Measurements from ENCODE around the gene NDUFB7.
A peak's percentile ranks its signal among the peaks of the same experiment; 100 is the strongest.
"Not testable (repeated sequence)": the region's sequence is repeated elsewhere in the genome, so short reads cannot be mapped to it uniquely, and the experiment has no call there.

Gene NDUFB7

DNA sequence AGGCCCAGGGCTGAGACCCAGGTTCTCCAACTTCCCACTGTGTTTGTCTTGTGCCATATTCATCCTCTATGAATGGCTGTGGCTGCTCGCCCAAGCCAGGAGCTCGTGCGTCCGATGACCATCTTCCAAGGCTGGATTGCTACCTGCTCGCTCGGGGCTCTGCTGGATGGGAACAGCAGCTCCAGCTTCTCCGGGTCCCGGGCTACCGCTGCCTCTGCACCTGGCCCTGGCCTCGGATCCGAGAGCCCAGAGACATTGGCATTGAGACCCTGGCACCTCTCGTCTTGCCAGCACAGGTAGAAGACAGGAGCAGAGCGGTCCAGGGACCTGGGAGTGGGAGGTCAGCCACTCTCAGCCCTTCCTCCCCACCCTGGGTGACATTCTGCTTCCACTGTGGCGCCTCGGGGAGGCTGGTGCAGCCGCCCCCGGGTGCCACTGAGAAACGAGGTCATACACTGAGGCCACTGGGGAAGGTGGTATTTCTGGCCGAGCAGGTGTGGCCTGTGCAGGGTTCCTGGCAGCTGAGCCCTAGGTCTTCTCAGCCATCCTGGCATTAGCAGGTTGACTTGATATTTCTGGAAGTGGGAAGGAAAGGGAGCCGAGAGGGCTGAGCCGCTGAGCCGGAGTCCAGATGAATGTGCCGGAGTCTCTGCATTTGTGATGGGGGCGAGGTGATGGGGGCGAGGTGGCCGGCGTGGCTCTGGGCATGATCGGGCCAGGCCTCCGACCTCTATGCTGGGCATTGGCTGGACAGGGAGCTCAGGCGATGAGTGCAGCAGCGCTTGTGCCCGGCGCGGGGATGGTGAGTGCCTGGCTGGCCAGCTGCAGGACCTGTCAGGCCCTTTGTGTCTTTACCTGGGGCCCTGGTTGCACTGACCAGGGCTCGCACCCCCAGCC is 18.6 kb downstream of the NDUFB7 start:
- DNase-seq (ENCODE audit: low read depth) = no peak

- DNase-seq (ENCODE audit: low read depth) = not testable (repeated sequence)
Observed at GRCh38 chr19:14552006-14552360, 19.9 kb downstream of the NDUFB7 start.

- not testable (repeated sequence) for DNase-seq (ENCODE audit: low read depth)
Observed at GRCh38 chr19:14551134-14552005, 20.5 kb downstream of the NDUFB7 start.

DNA sequence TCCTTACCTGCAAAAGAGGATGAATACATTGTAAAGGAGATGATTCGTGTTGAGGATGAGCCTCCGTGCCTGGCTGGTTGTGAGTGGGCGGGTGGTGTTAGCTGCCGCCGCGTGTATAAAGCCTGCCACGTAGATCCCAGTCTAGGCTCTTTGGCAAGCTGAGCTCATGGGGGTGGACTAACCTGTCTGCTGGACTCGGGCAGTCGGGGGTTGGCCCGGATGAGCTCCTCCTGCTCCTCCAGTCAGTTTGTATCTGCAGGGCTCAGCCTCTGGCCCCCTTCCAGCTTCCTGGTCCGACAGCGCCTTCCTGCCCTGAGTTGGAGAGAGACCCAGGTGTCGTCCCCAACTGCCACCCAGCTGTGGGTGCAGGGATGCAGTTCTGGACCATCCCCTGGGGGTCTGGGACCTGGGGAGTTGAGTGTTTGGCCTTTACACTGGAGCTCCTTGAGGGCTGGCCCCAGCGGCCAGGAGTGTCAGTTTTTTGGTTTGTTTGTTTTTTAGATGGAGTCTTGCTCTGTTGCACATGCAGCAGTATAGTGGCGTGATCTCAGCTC is 21.6 kb downstream of the NDUFB7 start:
- DNase-seq (ENCODE audit: low read depth) = no peak

DNA sequence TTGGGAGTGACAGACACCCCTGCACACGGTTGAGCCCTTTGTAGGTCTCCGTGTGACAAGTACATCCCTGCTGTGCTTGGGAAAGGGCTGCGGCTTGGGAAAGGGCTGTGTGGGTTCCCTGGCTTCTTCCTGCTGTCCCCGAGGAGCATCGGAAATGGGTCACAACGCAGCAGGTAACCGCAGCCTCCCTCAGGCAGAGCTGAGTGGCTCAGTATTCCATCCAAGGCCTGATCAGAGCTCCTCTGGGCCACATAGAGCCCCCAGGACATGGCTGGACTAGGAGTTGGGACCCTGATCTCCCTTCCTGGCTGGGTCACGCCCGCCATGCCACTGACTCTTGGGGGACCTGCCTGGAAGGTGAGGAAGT is 26.2 kb downstream of the NDUFB7 start:
- no peak for DNase-seq (ENCODE audit: low read depth)

GRCh38 chr19:14544977-14545715 is 26.7 kb downstream of the NDUFB7 start:
- no peak for DNase-seq (ENCODE audit: low read depth)

- DNase-seq (ENCODE audit: low read depth) = no peak
Observed at GRCh38 chr19:14544047-14544446, 27.8 kb downstream of the NDUFB7 start.

DNA sequence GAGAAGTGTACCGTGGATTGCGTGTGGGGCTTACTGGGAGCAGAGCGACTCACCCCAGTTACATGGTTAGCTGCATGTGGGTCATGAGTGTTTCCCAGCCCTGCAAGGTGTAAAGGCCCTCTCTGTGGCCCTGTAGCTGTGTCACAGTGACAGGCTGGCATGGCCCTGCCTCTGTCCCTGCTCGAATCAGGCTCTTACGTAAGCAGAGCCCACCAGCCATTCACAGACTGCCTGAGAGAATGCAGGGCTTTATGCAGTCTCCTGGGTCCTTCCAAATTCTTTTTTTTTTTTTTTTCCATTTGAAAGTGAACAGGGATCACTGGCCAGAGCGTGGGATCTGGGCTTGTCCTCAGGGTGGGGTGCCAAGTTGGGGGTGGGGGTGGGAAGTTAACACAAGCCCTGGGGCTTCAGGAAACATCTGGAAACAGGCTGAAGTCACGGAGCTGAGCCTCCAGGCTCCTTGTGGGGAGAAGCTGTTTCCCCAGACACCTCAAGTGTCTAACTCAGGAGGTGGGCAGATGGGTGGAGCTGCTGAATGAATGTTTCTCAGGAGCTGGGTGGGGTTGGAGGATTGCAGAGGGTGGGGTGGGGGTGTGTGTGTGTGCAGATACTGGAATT is 29.0 kb downstream of the NDUFB7 start:
- no peak for DNase-seq (ENCODE audit: low read depth)

- not testable (repeated sequence) for DNase-seq (ENCODE audit: low read depth)
Observed at GRCh38 chr19:14541979-14542378, 29.9 kb downstream of the NDUFB7 start.

- DNase-seq (ENCODE audit: low read depth) = no peak
Observed at GRCh38 chr19:14540741-14541525, 30.9 kb downstream of the NDUFB7 start.

GRCh38 chr19:14536926-14537692 is 34.8 kb downstream of the NDUFB7 start:
- DNase-seq (ENCODE audit: low read depth) = no peak

- no peak for DNase-seq (ENCODE audit: low read depth)
Observed at GRCh38 chr19:14533450-14533849, 38.4 kb downstream of the NDUFB7 start.

DNA sequence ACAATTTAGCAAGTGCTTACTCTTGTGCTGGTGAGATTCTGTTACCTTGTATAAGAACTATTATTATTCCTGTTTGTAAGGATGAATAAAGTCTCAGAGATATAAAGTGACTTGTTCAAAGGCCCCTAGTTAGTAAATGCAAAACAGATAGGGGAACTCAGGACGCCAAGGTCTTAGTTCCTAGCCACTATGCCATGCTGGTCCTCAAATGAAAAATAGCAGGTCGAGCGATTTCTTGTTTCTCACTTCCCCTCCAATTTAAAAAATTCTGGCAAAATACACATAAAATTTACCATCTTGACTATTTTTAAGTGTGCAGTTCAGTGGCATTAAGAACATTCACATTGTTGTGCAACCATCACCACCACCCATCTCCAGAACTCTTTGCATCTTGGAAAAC is 41.4 kb downstream of the NDUFB7 start:
- DNase-seq (ENCODE audit: low read depth) = no peak

DNA sequence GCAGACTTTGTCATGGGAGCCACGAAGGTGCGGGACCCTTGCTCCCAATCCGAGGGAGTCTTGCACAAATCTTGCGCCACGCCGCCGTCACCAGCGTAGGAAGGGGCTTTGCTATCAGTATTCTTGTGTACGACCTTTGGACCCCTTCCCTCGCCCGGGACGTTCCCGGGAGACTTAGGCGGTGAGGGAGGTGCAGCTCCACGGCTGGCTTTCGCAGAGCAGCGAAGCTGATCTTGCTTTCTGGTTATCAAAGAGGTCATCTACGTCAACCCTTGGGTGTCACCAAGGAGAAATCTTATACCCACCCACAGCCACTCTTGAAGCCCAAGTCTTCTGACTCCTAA is 41.9 kb downstream of the NDUFB7 start:
- DNase-seq (ENCODE audit: low read depth) = no peak

DNA sequence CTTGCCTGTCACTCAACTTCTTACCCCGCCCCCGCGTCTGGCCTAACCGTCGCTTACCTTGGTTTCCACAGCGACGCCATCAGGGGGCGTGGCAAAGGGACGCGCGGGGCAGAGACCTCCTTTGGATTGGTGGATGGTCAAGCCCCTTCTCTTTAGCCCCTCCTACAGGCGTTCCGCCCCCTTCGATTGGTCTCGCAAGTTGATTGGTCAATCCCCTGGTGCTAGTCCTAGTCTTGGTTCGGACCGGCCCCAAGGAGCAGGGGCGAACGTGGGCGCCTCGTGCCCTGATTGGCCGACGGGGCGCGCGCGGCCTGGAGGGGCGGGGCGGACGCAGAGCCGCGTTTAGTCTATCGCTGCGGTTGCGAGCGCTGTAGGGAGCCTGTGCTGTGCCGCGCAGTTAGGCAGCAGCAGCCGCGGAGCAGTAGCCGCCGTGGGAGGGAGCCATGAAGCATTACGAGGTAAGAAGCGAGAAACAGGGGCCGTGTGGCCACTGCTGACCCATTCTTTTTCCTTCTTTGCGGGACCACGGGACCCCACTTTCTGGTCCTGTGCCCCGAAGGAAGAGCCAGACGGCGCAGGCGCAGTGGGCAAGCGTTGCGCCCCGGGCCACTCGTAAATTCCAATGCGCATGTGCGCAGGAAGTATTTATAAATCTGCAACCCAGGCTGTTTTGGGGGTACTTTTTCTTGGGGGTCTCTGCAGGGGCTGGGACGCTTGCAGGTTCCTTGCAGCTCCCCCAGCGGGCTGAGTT is 42.4 kb downstream of the NDUFB7 start, which contains the start of gene TECR:
TECR (plus strand) TSS at position 341 of the 751 bp plus-strand sequence; CDS start at position 444, 103 bp downstream.
- DNase-seq (ENCODE audit: low read depth) = peak; percentile 100

DNA sequence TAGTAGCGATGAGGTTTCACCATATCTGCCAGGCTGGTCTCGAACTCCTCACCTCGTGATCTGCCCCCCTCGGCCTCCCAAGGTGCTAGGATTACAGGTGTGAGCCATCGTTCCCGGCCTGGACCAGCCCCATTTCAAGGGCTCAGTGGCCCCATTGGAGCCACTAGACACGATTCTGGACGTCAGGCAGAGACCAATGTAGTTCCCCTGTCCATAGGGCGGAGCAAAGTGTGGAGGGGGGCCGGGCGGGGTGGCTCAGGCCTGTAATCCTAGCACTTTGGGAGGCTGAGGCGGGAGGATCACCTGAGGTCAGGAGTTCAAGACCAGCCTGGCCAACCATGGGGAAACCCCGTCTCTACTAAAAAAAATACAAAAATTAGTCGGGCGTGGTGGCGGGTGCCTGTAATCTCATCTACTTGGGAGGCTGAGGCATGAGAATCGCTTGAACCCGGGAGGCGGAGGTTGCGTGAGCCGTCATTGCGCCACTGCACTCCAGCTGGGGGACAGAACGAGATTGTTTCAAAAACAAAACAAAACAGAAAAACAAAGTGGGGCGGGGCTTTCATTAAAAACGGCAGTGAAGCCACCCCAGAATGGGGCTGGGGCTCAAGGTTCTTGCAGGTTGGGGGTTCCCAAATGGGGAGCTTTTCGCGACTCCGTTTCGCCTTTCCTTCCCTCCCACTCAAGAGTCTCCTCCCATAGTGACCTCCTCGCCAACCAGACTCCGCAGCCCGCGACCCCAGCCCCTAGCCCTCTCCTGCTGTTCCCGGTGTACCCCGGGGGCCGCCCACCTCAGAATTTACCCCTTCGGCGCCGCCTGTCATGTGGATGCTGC is 43.2 kb downstream of the NDUFB7 start:
- no peak for DNase-seq (ENCODE audit: low read depth)

GRCh38 chr19:14526423-14526822 is 45.4 kb downstream of the NDUFB7 start:
- no peak for DNase-seq (ENCODE audit: low read depth)

DNA sequence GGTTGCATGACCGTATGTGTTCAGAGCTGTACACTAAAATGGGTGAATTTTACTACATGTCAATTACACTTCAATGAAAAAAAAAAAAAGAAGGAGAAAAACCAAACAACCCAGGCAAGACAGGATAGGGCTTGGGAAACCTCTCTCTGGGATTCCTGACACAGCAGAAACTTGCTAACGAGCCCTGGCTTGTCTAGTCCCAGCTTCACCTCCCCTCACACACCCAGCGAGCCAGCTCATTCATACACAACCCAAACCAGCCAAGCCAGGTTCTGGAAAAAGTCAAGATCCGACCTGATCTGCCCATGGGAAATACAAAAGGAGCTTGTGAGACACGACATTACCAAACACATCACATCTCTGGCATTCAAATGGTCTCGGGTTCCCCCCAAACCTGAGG is 46.1 kb downstream of the NDUFB7 start:
- DNase-seq (ENCODE audit: low read depth) = no peak

Measured in fibroblast of the conjunctiva (primary cell).